Cortex of kidney (tissue), 1 donor: ENCODE measurements around the gene USP10.

Experiments used
- DNase-seq: peaks from one replicate; lab custom pipeline; 2025; lab: John Stamatoyannopoulos, UW

USP10 gene

DNA sequence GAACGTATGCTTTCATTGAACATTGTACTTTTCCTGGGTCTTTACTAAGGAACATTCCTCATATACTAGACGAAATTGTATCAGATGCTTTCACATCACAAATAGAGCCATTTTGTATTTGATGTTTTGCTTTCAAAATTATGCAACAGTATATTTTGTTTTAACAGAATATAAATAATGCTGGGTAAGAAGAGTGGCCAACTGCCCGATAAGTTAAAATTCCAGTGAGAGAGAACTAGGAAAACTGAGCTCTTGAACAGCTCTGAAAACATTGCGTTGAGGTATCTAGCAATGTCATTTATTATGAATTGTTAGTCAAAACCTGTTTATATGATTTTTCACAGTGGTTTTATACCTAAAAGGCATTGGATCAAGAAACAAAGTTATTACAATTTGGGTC, 50.8 kb downstream of the USP10 start:
- no peak for DNase-seq

DNA sequence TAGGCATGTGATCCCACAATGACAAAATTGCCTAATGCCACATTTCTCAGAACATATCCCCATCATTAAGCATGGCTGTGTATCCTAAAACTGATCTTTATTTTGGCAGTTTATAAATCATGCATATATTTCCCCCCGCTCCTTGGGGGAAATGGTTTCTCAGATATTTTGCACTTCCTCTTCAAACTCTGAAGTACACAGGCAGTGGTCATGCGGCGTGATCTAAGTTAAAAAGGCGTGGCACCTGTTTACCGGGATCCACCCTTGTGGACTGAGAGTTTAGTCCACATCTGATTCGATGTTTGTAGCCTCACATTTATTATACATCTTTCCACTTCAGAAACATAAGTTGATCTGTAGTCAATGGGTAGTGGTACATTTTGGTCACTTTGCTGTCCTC, 51.4 kb downstream of the USP10 start:
- no peak for DNase-seq

DNA sequence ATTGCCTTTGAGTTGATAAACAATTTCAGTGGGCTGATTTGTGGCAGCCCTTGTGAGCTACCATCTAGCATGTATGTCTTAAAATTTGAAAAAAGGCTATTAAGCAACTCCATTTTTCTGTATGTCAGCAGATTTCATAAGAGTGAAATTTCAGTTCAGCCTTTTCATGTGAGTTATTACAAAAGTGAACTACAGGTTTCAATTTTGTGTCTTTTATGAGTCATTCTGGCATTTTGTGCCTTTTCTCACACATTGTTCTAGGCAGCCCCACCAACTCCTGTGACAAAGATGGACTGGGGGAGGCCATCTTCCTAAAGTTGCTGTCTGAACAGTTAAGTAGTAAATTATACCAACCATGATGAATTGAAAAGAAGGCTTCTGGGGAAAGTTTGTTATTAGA, 52.1 kb downstream of the USP10 start:
- no peak for DNase-seq

GRCh38 chr16:84752600-84752999, 52.8 kb downstream of the USP10 start:
- DNase-seq = no peak

- no peak for DNase-seq
These were observed 53.9 kb downstream of the USP10 start for GRCh38 chr16:84753412-84754326.

GRCh38 chr16:84754353-84754856, 54.6 kb downstream of the USP10 start:
- DNase-seq = no peak

DNA sequence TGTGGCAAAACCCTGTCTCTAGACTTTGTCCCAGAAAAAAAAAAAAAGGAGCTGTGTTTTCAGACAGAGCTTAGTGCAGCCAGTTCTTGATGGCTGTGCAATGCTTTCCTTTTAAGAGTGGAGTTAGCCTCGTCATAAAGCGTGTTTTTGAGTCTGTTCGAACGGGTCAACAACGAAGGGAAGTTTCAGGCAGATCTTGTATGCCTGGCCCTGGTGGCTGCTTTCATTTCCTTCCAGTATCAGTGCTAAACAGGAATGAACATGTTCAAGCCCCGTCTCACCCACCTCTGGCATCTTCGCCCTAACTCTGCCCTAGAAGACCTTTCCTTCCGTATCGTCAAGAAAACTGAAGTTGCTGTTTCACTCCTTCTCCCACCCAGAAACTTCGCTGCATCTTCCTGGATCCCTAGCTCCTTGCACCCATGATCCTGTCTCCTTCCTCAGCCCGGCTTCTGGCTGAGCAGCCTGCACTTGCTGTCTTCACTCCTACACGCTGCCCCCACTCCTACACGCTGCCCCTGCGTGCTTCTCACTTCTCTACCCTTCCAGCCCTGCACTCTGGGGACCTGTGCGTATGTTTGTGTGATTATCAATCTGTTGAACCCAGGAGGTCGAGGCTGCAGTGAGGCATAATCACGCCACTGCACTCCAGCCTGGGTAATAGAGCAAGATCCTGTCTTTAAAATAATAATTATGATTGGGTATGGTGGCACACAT, 55.3 kb downstream of the USP10 start:
- DNase-seq = no peak

- no peak for DNase-seq
These were observed 57.0 kb downstream of the USP10 start for GRCh38 chr16:84756830-84757229.

DNA sequence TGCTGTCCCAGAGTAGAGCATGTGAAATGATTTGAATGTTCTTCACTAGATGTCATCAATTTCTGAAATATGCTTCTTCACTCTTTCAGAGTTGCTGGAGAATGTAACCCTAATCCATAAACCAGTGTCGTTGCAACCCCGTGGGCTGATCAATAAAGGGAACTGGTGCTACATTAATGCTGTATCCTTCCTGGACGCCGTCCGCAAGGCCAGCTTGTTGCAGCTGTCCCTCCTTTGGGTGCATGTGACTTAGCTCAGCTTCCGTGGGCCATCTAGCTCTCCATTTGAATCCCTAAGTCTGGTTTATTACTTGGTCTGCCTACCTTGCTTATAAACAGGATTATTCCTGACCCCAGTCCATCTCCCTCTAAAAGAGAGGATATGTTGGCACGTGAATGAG, 58.8 kb downstream of the USP10 start:
- no peak for DNase-seq

DNA sequence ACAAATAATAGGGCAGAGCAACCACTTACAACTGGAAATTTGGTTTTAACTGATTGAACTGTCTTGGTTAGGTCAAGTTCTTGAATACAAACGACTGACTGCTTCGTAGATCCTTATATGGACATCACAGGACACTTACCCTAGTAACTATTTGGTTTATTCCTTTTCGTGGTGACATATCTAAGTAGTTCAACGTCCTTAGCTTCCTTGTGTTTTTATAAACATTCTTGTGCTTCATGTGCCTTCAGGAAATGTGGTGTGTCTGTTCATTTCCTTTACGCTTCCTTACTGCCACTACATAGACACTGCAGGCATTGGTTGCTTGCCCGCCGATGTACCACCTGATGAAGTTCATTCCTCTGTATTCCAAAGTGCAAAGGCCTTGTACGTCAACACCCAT, 59.3 kb downstream of the USP10 start:
- no peak for DNase-seq

DNA sequence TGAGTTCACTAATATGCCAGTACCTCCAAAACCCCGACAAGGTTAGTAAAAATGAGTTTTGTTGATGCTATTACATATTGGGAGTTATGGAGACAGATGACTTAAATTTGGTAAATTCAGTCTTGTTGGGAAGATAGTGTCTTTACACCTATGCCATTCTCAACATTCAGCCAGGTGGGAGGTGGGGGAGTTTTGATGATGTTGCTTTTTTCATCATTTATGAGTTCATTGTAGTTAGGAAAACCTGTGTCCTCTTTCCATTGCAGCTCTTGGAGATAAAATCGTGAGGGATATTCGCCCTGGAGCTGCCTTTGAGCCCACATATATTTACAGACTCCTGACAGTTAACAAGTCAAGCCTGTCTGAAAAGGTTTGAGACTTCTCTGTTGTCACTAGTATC, 60.1 kb downstream of the USP10 start:
- no peak for DNase-seq

DNA sequence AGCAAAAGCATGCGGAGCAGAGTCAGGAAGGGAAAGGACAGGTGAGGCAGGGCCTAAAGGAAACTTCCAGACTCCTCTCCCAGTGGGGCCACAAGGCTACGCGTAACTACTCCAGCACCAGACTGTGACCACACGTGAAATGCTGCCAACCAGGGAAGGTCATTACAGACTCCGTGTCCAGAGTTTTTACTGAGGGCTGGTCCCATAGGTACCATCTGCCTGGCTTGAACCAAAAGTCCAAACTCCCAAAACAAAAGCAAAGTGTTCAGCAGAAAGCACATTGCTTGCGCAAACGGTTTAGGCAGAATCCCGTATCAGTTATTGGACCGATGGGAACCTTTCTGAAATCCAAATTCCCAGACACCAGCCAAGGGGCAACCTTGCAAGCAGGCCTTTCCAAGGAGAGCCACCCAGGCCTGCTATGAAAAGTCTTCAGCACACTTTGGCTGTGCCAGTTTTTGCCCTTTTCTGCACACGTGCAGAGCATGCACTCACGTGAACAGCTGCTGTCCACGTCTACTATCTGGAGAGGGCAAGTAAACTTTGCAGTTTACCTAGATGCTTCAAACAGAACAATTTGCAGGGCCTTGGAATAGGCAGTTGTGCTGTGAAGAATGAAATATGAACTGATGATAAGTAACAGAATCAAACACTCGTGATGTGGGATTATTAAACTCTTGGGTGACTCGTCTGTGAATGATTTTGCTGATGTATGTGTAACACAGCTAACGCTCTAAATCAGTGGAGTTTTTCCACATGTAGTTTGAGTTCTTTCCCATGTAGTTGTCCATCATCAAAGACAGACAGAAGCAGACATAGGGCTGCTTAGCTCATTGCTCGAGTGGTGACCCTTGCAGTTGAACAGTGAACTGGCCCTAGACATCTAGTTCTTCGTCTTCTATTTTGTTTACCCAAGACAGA, 61.9 kb downstream of the USP10 start:
- no peak for DNase-seq

DNA sequence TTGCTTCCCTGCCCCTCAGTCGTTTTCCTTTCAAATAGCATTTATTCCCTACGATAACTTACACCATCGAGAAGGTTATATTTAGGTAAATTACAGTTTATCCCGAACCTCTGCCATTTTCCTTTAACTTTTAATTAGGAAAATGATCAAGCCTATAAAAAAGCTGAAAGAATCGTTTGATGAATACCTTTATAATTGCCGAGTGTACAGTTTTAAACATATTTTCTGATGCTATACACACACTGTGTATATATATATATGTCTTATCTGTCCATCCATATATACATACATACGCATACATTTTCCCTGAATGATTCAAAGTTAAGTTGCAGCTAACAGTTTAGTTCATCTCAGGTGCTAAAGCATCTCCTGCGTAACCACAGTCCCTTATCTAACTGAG, 63.4 kb downstream of the USP10 start:
- DNase-seq = no peak

DNA sequence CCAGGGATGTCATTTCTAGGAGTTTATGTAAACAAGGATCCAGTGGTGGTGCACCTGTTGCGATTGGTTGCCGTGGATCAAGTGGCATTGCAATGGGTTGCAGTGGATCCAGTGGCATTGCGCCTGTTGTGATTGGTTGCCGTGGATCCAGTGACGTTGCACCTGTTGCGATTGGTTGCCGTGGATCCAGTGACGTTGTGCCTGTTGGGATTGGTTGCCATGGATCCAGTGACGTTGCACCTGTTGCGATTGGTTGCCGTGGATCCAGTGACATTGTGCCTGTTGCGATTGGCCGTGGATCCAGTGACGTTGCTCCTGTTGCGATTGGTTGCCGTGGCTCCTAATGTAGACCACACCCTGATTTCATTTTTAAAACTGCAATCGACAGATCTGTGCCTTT, 63.8 kb downstream of the USP10 start:
- no peak for DNase-seq

- DNase-seq = no peak
These were observed 65.2 kb downstream of the USP10 start for GRCh38 chr16:84764970-84765369.

GRCh38 chr16:84765616-84766580, 66.1 kb downstream of the USP10 start:
- no peak for DNase-seq

GRCh38 chr16:84766978-84767773, 67.4 kb downstream of the USP10 start:
- no peak for DNase-seq

DNA sequence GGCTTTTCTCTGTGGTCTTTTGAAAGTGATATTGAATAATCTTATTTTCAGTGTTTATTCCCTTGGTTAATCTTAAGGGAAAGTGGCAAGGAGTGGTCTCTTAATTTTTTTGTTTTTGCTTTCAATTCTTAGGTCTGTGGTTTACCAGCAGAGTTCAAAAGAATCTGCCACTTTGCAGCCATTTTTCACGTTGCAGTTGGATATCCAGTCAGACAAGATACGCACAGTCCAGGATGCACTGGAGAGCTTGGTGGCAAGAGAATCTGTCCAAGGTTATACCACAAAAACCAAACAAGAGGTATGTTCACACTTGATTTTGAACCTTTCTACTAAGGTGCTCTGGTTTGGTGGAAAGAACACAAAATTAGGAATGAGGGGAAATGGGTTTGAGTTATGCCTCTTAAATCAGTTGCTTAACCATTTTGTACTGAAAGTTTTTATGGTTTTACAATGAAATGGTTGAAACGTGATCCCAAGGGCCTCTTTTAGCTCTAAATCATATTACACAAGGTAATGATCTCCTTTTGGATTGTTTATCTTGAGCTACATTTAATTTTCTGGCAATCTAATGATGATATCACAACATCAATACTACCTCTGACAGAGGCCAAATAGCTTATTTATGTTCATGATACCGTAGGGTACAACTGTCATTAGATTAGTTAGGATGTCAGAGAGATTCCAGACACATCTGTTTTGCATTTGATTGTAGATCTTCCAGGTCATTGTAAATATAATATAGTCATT, 68.4 kb downstream of the USP10 start:
- no peak for DNase-seq

- no peak for DNase-seq
These were observed 69.0 kb downstream of the USP10 start for GRCh38 chr16:84768808-84769197.
